Uterus (tissue), 2 donors: ENCODE data around the gene KCNK10.

ENCODE experiments used
- POLR2A ChIP-seq, 2 donors: fragments of 450-650 bp; IDR thresholded peaks; one replicate each; pipeline ENCODE4 v1.6.1; 2016; ENCODE audit warnings: antibody characterized with exemption in 2 of 2, mild to moderate bottlenecking in 1 of 2, moderate library complexity in 1 of 2
- TF ChIP-seq, protein P1 (sequence below), 4 experiments: fragments of 200-600 bp in 2 of 4; fragments of 450-650 bp in 2 of 4; sonication (generic) in 2 of 4; IDR thresholded peaks; one replicate each; pipeline ENCODE4 v1.5.1; 2016 to 2019; ENCODE audit warnings: antibody characterized with exemption in 4 of 4, mild to moderate bottlenecking in 2 of 4, moderate library complexity in 1 of 4

DNA sequence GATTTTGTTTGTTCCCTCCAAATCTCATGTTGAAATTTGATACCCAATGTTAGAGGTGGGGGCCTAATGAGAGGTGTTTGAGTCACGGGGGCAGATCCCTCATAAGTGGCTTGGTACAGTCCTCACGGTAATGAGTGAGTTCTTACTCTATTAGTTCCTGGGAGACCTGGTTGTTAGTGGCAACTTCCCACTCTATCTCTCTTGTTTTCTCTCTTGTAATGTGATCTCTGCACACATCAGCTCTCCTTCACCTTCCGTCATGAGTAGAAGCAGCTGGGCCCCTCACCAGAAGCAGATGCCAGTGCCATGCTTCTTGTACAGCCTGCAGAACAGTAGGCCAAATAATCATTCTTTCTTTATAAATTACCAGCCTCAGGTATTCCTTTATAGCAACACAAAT lies 29.6 kb upstream of the KCNK10 start:
- TF ChIP-seq, protein P1, sequence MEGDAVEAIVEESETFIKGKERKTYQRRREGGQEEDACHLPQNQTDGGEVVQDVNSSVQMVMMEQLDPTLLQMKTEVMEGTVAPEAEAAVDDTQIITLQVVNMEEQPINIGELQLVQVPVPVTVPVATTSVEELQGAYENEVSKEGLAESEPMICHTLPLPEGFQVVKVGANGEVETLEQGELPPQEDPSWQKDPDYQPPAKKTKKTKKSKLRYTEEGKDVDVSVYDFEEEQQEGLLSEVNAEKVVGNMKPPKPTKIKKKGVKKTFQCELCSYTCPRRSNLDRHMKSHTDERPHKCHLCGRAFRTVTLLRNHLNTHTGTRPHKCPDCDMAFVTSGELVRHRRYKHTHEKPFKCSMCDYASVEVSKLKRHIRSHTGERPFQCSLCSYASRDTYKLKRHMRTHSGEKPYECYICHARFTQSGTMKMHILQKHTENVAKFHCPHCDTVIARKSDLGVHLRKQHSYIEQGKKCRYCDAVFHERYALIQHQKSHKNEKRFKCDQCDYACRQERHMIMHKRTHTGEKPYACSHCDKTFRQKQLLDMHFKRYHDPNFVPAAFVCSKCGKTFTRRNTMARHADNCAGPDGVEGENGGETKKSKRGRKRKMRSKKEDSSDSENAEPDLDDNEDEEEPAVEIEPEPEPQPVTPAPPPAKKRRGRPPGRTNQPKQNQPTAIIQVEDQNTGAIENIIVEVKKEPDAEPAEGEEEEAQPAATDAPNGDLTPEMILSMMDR (IDR thresholded peaks at IDR 0.05) = no peak
- no peak for TF ChIP-seq POLR2A (IDR thresholded peaks at IDR 0.05)
